ENCODE results near the gene USF3.
A peak's percentile ranks its signal among the peaks of the same experiment; 100 is the strongest.

The USF3 gene, protein sequence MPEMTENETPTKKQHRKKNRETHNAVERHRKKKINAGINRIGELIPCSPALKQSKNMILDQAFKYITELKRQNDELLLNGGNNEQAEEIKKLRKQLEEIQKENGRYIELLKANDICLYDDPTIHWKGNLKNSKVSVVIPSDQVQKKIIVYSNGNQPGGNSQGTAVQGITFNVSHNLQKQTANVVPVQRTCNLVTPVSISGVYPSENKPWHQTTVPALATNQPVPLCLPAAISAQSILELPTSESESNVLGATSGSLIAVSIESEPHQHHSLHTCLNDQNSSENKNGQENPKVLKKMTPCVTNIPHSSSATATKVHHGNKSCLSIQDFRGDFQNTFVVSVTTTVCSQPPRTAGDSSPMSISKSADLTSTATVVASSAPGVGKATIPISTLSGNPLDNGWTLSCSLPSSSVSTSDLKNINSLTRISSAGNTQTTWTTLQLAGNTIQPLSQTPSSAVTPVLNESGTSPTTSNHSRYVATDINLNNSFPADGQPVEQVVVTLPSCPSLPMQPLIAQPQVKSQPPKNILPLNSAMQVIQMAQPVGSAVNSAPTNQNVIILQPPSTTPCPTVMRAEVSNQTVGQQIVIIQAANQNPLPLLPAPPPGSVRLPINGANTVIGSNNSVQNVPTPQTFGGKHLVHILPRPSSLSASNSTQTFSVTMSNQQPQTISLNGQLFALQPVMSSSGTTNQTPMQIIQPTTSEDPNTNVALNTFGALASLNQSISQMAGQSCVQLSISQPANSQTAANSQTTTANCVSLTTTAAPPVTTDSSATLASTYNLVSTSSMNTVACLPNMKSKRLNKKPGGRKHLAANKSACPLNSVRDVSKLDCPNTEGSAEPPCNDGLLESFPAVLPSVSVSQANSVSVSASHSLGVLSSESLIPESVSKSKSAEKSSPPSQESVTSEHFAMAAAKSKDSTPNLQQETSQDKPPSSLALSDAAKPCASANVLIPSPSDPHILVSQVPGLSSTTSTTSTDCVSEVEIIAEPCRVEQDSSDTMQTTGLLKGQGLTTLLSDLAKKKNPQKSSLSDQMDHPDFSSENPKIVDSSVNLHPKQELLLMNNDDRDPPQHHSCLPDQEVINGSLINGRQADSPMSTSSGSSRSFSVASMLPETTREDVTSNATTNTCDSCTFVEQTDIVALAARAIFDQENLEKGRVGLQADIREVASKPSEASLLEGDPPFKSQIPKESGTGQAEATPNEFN (N-terminal part only)

DNA sequence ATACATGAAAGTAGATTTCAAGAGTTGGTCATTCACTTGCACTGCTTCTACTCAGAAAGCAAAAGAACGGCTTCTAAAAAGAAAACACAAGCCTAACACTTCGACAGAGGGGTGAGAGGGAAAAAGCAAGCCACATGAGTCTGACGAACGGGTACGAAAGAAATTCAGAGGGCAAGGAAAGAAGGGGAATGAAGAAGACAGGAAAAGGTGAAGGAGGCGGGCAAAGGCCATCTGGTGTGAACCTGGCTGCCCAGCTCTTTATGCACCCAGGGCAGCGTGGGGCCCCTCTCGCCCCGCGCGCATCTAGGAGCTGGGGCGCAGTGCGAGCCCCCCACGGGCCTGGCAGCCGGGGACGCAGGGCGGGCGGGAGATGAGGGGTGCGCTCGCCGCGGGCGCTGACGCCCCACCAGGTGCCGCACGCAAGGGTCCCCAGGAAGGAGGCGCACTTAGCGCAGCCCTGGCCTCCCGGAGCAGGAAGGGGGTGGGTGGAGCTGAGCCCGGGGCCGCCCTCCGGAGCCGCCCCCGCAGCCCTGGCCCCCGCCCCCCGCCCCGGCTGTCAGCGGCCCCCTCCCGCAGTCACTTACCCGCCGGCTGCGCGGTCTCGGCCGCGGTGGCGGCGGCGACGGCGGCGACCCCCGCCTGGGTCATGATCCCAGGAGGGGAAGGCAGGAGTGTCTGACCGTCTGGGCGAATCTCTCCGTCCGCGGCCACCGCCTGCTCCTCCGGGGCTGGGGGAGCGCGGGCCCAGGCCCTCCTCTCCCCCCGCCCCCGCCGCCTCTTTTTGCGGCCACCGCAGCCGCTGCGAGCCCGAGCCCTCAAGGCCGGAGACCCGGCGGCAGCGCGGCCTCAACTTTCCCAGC lies at the start of gene USF3:
USF3 (minus strand) TSS at position 857 of the 860 bp plus-strand sequence. CDS start 21,764 bp downstream, outside the sequence.
- FAIRE-seq, result no peak

DNA sequence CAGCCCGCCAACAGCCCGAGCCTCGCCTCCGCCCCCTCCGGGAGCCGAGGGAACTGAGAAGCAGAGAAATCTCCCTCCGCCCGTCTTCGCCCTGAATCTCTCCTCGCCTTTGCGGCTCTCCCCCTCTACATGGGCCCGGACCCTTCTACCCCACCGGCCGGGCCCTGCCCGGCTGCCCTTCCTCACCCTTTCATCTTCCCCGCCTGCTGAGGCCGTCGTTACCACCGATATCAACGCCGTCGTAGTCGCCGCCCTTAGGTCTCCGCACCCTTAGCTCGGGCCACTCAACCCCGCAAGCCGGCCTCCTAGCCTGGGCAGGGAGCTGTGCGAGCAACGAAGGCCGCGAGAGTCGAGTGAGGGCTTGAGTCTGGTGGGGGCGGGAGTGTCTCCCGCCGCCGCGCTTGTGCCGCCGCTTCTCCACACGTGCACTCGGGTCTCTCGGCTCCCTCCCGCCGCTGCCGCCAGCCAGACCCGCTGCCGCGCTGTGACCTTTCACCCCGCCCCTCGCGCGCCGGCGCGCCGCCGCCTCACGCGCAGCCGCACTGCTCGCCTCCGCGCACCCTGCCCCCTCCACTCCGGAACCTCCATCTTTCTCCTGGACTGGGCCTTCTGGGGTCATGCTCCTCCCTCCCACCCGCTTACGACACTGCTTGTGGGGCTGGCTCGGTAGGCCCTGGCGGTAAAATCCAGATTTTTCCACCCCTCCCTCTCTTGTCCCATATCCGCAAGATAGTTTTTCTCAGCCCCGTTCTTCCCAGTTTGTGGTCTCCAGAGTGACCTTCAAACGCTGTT lies 49.5 kb upstream of the USF3 start, which contains the start of gene NAA50:
NAA50 (minus strand) TSS at position 494 of the 792 bp plus-strand sequence; CDS start at position 194, 300 bp downstream.
- no peak for FAIRE-seq

DNA sequence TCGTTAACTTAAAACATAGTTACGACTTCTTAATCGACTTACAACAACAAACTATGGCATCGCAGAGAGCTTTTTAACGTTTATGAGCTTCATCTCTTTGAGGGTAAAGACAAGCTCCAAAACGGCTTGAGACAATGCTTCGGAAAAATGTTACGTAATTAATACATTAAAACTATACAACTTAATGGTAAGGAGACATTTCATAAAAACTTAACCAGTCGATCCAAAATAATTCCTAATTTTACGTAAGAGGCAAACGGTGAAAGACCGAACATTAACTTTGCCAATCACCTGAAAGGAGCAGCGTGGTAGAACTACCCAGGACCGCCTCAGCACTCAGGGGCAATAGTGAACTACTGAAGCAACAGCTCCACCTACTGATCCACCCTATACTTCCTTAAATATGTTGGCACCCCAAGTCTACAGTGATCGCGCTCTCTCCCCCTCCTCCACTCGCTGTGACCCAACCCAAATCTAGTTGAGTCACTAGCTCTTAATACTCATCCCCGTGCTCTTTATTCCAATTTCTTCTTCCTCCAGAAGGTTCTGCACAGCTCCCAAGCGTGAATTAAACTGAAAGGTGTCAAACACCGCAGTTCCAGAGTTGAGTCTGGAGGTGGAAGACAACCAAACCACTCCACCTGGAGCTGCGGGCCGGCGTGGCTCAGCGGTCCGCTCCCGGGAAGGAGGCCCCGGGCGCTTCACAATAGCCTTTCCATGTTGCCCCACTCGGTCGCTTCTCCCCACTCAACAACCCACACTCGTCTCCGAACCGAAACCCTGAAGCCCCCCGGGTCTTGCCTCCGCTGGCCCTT lies 48.7 kb upstream of the USF3 start:
- FAIRE-seq, result peak; percentile 84

DNA sequence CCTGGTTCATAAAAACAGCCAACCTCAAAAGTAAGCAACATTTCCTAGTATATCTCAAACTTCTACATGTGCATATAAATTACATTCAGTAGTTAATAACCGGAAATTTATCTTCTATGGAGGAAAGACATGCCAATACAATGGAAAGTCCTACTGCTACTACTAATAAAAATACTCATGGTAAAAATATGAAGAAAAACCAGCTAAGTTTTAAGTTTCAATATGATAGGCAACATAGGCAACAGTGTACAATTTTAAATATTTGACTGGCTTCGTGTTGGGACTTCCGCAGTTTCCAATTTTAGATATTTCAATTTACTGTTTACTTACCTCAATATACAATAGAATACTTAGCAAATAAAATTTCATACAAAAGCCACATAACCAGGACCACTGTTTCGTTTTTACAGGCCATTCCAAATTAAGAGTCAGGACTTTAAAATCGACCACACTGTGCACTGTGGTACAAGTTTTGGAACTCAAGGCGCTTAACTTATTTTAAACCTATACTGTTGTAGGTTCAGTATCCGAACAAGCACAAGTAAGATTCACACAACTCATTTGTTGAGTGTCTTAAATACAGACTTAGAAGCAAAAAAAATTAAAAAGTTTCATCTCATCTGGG lies 46.7 kb upstream of the USF3 start:
- FAIRE-seq, result no peak

DNA sequence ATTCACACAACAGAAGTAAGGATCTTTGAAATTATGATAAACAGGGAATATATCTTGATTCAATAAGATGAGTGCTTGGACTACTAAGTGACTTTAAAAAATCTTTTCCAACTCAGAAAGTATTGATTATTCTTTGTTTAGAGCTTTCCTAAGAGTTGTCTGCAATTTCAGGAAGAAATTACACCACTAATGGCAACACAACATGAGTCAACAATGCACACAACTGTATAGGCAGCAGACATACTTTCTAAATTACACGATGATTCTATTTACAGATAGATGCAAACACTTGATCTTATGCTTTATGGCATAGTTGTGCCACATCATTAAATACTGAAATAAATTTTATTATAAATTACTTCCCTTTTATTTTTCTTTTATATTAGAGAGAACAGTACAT lies 45.2 kb upstream of the USF3 start:
- FAIRE-seq, result no peak

DNA sequence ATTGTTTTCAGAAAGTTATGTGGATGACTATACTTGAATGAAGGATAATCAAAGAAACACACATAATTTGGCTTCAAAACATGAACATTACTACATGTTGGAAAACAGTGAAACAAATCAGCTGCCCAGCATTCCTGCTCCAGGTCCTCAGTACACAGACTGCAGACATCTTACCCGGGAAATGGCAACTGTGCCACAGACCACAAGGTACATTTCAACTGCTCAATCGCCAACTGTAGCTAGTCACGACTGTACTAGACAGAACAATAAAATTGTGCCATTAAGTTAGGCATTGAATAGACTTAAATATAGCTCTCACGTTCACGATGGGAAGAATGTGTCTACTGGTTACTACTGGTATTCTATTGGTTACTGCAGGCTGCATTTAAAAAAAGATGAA lies 44.6 kb upstream of the USF3 start:
- no peak for FAIRE-seq

DNA sequence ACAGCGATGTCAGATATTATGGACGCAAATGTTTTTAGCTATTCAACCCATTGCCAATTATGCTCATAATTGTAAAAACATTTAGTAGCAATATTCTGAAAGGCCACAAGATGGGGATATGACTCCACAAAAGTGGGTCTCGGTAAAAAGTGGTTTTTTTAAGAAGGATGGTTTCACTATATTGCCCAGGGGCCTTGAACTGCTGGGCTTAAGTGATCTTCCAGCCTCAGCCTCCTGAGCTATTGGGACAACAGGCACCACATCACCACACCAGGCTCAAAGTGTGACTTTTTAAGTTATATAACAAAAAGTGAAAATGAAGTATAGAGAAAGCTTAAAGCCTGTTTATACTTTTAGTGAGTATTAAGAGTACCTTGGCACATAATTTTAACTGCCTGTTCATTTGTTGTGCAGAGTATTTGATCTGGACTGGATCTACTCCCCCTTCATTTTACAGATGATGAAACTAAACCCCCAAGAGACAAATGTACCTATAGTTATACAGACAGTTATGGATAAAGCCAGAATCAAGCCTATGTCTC lies 40.2 kb upstream of the USF3 start:
- FAIRE-seq, result peak; percentile 96

DNA sequence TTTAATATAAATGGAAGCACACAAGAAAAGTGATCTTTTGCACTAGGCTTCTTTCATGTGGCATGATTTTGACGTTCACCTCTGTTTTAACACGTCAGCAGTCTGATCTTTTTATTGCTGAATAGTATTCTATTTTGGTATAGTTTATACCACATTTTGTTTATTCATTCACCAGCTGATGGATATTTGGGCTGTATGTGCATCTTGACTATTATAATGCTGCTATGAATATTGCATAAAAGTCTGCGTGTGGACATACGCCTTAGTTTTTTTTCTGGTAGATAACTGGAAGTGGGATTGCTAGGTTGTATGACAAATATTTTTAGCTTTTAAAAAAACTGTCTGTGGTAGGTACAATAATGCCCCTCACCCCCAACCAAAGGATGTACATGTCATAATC lies 35.3 kb upstream of the USF3 start:
- no peak for FAIRE-seq

DNA sequence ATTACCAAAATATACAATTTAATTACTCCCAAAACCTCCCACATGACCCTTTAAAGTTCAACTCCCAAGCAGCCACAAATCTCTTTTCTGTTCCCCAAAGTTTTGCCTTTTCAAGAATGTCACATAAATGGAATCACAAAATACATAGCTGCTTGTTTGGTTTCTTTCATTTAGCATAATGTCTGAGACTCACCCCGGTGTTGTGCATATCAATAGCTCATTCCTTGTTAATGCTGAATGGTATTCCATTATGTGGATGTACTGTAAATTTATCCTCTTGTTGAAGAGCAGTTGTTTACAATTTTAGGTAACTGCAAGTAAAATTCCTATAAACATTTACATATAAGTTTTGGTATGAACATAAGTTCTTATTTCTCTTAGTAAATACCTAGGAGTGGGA lies 34.1 kb upstream of the USF3 start:
- no peak for FAIRE-seq

DNA sequence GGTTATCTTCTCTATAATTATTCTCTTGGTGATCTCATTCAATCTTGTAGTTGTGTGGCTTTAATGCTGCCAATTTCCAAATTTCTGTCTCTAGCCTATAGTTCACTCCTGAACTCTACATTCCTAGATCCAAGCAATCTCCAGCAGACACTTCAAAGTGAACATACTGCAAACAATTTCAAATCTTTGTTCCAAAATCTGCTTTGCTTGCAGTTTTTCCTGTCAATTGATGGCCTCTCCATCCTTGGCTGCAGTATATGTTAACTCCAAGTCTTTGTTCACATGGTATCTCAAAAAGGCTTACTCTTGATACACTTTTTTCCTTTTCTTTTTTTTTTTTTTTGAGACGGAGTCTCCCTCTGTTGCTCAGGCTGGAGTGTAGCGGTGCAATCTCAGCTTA lies 32.2 kb upstream of the USF3 start:
- FAIRE-seq, result no peak

DNA sequence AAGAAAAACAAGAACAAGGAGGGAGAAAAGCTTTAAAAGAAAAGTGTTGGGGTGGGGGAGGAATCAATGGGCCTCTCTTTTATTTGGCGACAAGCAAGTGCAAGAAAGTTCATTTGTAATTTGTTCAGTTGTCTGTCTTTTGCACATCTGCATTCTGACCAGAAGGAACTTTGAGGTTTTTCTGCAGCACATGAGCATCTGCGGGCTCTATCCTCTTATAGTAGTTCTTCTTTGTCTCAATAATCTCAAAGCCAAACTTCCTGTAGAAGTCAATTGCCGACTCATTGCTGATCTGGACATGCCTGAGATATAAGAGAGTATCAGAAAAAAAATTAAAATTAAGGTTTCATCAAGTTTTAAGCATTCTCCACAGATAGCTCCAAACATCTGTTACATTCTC lies 25.2 kb upstream of the USF3 start:
- FAIRE-seq, result no peak

DNA sequence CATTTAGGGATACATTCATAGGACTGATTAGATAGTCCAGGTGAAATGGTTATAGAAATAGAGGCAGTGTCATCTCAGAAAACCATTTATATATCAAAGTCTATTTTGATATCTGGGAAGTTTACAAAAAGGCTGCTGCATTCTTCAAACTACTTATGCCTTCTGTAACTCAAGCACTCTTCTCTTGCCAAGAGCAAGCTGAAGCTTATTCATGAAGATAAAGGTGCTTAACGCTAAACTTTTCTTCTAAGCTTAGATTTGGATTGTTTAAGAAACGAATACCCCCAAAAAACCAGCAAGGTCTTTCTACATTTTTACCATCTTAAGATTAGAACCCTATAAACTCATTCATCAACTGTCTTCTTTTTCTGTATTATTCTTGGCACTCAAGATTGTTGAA lies 23.3 kb upstream of the USF3 start:
- no peak for FAIRE-seq

DNA sequence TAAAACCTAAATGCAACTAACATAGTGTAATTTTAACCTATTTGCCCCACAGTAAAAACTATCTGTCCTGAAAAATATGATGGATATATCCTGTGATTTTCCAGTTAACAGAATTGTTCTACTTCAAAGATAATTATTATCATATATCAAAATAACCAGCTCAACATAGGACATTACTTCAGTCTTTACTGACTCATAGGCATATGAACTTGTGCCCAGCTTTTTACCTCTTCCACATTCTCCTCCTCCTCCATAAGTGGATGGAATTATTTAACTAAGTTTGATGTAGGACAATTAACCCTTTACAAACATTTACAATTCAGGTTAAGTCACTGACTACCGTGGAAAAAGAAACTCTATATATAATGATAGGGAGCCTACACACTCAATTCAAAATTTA lies 22.9 kb upstream of the USF3 start:
- FAIRE-seq, result no peak

DNA sequence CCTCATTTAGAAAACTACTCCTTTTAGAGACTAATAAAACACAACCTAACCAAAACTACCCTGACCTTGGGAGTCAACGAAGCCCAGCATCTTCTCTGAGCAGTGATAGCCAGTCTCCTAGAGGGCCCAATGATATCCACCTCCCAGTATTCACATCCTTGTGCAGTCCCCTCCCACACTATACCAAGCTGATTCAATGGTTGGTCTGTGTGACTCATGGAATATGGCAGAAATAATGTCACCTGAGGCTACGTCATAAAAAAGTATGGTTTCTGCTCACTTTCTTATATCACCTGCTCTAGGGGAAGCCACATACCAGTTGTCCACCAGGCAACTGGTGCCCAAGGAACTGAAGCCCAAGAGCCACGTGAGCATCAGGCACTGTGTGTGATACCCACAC lies 21.4 kb upstream of the USF3 start:
- no peak for FAIRE-seq

DNA sequence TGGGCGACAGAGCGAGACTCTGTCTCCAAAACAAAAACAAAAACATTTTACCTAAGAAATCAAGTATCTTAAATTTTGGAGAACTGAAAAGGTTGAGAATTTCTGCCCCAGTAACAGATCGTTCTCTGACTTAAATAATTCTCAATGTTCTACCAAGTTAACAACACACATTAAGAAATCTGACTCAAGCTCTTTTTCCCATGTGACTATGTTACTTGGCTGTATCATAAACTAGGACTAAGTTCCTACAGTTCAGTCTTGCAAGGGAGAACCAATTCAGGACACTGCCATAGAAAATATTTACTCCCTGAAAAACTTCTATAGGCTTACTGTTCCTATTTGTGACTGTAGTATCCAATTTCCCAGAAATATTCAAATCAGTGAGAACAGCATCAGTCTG lies 20.9 kb upstream of the USF3 start:
- FAIRE-seq, result no peak

DNA sequence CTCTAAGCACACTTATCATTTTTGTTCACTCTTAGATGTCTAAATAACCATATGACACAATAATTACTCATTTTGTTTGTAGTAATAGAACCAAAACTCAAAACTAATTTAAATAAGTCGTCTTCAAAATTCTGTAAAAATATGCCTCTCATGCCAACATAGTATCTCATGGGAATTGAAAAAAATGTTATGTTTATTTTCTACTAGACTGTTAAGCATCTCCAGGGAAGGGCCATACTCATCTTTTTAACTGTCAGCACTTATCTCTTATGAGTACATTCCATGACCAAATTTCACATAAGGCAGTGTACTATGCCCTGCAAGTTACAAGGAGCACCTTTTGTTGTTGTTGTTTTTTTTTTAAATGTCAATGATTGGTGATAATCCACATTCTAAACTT lies 18.3 kb upstream of the USF3 start:
- no peak for FAIRE-seq

DNA sequence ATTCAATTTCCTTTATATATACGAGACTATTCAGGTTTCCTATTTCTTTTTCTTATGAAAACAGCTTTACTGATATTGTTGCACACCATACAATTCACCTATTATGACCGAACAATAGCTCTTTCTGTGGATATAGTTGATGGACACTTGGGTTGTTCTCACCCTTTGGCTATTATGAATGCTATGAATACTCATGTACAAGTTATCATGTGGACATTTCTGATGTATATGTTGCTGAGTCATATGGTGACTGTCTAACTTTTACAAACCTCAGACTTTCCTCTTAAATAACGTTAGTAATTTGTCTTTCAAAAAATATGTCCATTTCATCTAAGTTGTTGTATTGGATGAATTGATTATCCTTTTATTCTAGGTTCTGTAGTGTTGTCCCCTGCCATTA lies 15.7 kb upstream of the USF3 start:
- no peak for FAIRE-seq

DNA sequence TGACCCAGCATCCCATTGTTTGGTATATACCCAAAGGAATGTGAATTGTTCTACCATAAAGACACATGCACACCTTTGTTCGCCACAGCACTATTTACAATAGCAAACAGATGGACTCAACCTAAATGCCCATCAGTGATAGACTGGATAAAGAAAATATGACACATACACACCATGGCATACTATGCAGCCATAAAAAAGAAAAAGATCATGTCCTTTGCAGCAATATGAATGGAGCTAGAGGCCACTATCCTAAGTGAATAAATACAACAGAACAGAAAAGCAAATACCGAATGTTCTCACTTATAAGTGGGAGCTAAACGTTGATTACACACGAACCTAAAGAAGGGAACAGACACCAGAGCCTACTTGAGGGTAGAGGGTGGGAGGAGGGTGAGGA lies 11.4 kb upstream of the USF3 start:
- FAIRE-seq, result no peak

DNA sequence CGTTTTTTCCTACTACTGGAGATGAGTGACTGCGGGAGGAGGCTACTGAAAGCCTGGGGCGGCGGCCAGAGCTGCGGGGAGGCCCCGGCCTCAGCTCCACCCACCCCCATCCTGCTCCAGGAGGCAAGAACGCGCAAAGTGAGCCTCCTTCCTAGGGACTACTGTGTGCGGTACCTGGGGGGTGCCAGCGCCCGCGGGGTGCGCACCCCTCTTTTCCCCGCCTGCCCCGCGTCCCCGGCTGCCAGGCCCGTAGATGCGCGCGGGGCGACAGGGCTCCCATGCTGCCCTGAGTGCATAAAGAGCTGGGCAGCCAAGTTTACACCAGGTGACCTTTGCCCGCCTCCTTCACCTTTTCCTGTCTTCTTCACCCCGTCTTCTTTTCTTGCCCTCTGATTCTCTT lies 2.5 kb upstream of the USF3 start:
- FAIRE-seq, result no peak

Measured in A204.1 (cell line).